K562 (cell line): ENCODE results near the gene BNIP5. TPM values are rescaled to one million over a fixed set of nuclear protein-coding genes. Genes with fewer than 3 reads are reported as not detected.

Source experiments
- CC2D1A ChIP-seq: fragments of 450-650 bp; IDR thresholded peaks from 2 replicates; pipeline ENCODE4 v1.6.1; 2017; ENCODE audit warnings: mild to moderate bottlenecking
- NFYB ChIP-seq: IDR thresholded peaks from 2 replicates; pipeline ENCODE4 v1.6.1; 2011; ENCODE audit warnings: mild to moderate bottlenecking, moderate library complexity; ENCODE audit not compliant: insufficient read length; ENCODE audit errors: extremely low read depth
- SIX5 ChIP-seq, 2 experiments: IDR thresholded peaks; 2 replicates each; pipeline ENCODE4 v1.6.1; 2011; ENCODE audit warnings: low read length in 2 of 2, borderline replicate concordance in 1 of 2, low read depth in 1 of 2, mild to moderate bottlenecking in 1 of 2, moderate library complexity in 1 of 2; ENCODE audit not compliant: insufficient read depth in 1 of 2
- ZNF224 ChIP-seq: sonication (generic); formaldehyde crosslinking; IDR thresholded peaks from 2 replicates; pipeline ENCODE4 v1.8.0; 2022; ENCODE audit warnings: mild to moderate bottlenecking, missing genetic modification reagents
- ZNF583 ChIP-seq: fragments of 250-450 bp; sonication (Bioruptor Pico); IDR thresholded peaks from 2 replicates; pipeline ENCODE4 v1.4.0; 2020
- polyA plus RNA-seq, 8 experiments: library from polyadenylated mRNA; depleted of rRNA in 4 of 8; stranded (reverse) in 5 of 8; unstranded in 3 of 8; fragments of >200 nt; fragmentation: Nextera tagmentation in 2 of 8; fragmentation: Illumina TruSeq in 1 of 8; extraction: Ambion mirVana in 2 of 8; extraction: Trizol in 1 of 8; gene quantifications; 2 replicates each; pipeline versions ENCODE4 v1.2.1 to v1.2.3, GENCODE V29; 2011 to 2014; ENCODE audit warnings: inconsistent platforms in 1 of 8, missing spikeins in 1 of 8
- total RNA-seq, 7 experiments: library from RNA; depleted of rRNA in 6 of 7; stranded (reverse); fragments of >200 nt in 6 of 7; fragmentation: Illumina TruSeq in 2 of 7; extraction: Trizol in 2 of 7; gene quantifications; 2 replicates each; pipeline versions ENCODE4 v1.2.1 to v1.2.3, GENCODE V29; 2011 to 2021; ENCODE audit warnings: low replicate concordance in 1 of 7
- TF ChIP-seq, protein P1 (sequence below): fragments of 450-650 bp; IDR thresholded peaks from 2 replicates; pipeline ENCODE4 v1.6.1; 2016; ENCODE audit warnings: mild to moderate bottlenecking, moderate library complexity
- TF ChIP-seq, protein P2 (sequence below), 2 experiments: IDR thresholded peaks in 1 of 2; conservative IDR thresholded peaks in 1 of 2; 2 replicates each; pipeline ENCODE4 v1.6.1; 2016; ENCODE audit warnings: low read depth in 2 of 2, mild to moderate bottlenecking in 1 of 2, missing compliant biosample characterization in 1 of 2, missing genetic modification characterization in 1 of 2, moderate library complexity in 1 of 2

The BNIP5 gene
- total and polyA plus RNA-seq, 9 of the 15 experiments (the other 6 are each of a cell fraction or from before 2014, with no cell fraction given): not detected

- TF ChIP-seq, protein P1, sequence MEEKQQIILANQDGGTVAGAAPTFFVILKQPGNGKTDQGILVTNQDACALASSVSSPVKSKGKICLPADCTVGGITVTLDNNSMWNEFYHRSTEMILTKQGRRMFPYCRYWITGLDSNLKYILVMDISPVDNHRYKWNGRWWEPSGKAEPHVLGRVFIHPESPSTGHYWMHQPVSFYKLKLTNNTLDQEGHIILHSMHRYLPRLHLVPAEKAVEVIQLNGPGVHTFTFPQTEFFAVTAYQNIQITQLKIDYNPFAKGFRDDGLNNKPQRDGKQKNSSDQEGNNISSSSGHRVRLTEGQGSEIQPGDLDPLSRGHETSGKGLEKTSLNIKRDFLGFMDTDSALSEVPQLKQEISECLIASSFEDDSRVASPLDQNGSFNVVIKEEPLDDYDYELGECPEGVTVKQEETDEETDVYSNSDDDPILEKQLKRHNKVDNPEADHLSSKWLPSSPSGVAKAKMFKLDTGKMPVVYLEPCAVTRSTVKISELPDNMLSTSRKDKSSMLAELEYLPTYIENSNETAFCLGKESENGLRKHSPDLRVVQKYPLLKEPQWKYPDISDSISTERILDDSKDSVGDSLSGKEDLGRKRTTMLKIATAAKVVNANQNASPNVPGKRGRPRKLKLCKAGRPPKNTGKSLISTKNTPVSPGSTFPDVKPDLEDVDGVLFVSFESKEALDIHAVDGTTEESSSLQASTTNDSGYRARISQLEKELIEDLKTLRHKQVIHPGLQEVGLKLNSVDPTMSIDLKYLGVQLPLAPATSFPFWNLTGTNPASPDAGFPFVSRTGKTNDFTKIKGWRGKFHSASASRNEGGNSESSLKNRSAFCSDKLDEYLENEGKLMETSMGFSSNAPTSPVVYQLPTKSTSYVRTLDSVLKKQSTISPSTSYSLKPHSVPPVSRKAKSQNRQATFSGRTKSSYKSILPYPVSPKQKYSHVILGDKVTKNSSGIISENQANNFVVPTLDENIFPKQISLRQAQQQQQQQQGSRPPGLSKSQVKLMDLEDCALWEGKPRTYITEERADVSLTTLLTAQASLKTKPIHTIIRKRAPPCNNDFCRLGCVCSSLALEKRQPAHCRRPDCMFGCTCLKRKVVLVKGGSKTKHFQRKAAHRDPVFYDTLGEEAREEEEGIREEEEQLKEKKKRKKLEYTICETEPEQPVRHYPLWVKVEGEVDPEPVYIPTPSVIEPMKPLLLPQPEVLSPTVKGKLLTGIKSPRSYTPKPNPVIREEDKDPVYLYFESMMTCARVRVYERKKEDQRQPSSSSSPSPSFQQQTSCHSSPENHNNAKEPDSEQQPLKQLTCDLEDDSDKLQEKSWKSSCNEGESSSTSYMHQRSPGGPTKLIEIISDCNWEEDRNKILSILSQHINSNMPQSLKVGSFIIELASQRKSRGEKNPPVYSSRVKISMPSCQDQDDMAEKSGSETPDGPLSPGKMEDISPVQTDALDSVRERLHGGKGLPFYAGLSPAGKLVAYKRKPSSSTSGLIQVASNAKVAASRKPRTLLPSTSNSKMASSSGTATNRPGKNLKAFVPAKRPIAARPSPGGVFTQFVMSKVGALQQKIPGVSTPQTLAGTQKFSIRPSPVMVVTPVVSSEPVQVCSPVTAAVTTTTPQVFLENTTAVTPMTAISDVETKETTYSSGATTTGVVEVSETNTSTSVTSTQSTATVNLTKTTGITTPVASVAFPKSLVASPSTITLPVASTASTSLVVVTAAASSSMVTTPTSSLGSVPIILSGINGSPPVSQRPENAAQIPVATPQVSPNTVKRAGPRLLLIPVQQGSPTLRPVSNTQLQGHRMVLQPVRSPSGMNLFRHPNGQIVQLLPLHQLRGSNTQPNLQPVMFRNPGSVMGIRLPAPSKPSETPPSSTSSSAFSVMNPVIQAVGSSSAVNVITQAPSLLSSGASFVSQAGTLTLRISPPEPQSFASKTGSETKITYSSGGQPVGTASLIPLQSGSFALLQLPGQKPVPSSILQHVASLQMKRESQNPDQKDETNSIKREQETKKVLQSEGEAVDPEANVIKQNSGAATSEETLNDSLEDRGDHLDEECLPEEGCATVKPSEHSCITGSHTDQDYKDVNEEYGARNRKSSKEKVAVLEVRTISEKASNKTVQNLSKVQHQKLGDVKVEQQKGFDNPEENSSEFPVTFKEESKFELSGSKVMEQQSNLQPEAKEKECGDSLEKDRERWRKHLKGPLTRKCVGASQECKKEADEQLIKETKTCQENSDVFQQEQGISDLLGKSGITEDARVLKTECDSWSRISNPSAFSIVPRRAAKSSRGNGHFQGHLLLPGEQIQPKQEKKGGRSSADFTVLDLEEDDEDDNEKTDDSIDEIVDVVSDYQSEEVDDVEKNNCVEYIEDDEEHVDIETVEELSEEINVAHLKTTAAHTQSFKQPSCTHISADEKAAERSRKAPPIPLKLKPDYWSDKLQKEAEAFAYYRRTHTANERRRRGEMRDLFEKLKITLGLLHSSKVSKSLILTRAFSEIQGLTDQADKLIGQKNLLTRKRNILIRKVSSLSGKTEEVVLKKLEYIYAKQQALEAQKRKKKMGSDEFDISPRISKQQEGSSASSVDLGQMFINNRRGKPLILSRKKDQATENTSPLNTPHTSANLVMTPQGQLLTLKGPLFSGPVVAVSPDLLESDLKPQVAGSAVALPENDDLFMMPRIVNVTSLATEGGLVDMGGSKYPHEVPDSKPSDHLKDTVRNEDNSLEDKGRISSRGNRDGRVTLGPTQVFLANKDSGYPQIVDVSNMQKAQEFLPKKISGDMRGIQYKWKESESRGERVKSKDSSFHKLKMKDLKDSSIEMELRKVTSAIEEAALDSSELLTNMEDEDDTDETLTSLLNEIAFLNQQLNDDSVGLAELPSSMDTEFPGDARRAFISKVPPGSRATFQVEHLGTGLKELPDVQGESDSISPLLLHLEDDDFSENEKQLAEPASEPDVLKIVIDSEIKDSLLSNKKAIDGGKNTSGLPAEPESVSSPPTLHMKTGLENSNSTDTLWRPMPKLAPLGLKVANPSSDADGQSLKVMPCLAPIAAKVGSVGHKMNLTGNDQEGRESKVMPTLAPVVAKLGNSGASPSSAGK: no peak
- TF ChIP-seq, protein P2, sequence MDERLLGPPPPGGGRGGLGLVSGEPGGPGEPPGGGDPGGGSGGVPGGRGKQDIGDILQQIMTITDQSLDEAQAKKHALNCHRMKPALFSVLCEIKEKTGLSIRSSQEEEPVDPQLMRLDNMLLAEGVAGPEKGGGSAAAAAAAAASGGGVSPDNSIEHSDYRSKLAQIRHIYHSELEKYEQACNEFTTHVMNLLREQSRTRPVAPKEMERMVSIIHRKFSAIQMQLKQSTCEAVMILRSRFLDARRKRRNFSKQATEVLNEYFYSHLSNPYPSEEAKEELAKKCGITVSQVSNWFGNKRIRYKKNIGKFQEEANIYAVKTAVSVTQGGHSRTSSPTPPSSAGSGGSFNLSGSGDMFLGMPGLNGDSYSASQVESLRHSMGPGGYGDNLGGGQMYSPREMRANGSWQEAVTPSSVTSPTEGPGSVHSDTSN (CRISPR knock-in tag; IDR thresholded peaks at IDR 0.05; ENCODE audit: low read depth): no peak
- TF ChIP-seq, protein P2 (tag; conservative IDR thresholded peaks at IDR 0.05; ENCODE audit: low read depth): no peak
- no peak for TF ChIP-seq NFYB
- TF ChIP-seq ZNF583 (CRISPR knock-in tag): no peak
- no peak for TF ChIP-seq ZNF224 (CRISPR knock-in tag)
- TF ChIP-seq SIX5 (IDR thresholded peaks at IDR 0.05; ENCODE audit: borderline replicate concordance in 1 of 2, insufficient read depth in 1 of 2, low read depth in 1 of 2, low read length in 2 of 2): no peak
- TF ChIP-seq CC2D1A: no peak
These were observed 44.5 kb downstream of the BNIP5 start (continued) for GRCh38 chr6:36292170-36292569.
